Measurements from ENCODE around the gene EXOC3. TPM values are rescaled to one million over a fixed set of nuclear protein-coding genes. Genes with fewer than 3 reads are reported as not detected.
"Not testable (repeated sequence)": the region's sequence is repeated elsewhere in the genome, so short reads cannot be mapped to it uniquely, and the experiment has no call there.

The EXOC3 gene
- polyA plus RNA-seq, 3 donors: 33.2 to 59.7 (median 53.8) TPM

DNA sequence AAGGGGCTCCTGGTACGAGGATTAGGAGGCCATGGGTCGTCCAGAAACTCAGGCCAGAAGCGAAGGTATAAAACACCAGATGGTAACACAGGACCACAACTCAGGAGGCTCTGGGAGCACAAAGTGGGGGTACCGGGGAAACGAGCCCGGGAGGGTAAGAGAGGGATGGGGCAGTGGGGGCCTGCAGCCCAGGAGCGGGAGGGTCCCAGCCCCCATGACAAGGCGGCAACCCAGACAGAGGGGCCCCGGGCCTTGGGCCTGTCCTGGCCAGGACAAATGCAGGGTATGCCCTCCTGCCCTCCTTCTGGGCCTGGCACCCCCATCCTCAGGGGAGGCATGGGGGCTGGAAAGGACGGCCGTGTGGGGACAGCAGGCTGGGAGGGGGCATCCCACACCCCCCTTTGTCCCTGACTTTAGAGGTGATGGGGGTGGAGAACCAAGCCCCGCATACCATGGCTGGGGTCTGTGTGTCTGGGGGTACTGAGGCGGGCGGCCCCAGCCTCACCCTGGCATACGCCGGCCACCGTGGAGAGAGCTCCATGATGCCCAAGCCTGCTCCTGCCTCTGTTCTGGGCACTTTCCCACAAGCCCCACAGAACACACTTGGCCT, 47.0 kb upstream of the EXOC3 start:
- H3K36me3 Mint-ChIP-seq: no peaks in the 10 kb centered on the region
- Histone ChIP-seq H3K79me2 (ENCODE audit: insufficient read depth, low read length) (no peaks in the 10 kb centered on the region), H3K27me3 (ENCODE audit: control insufficient read depth in 2 of 2, insufficient read depth in 2 of 2, low read length in 2 of 2) (peaks cover 0 to 12% of the 10 kb centered on the region in 2 donors), H3K9me3 (replicated peaks in 1 of 2; ENCODE audit: control insufficient read depth in 1 of 2, insufficient read depth in 1 of 2, low read length in 2 of 2) (no peaks in the 10 kb centered on the region), H3K36me3 (replicated peaks in 1 of 2; ENCODE audit: control insufficient read depth in 1 of 2, insufficient read depth in 2 of 2, low read length in 2 of 2) (no peaks in the 10 kb centered on the region), H3K4me3 (replicated peaks in 1 of 3; ENCODE audit: low read depth in 2 of 3, low read length in 3 of 3) (no peak overlapping the region), H4K20me1 (ENCODE audit: insufficient read depth, low read length) (no peaks in the 10 kb centered on the region), H2AFZ (ENCODE audit: insufficient read depth, low read depth, low read length, poor library complexity, severe bottlenecking) (no peak overlapping the region), H3K4me1 (ENCODE audit: control insufficient read depth in 1 of 2, insufficient read depth in 2 of 2, low read length in 2 of 2) (peaks cover 8 to 29% of the 10 kb centered on the region in 2 donors), H3K27ac (ENCODE audit: low read depth in 1 of 2, low read length in 2 of 2) (no peak overlapping the region), H3K4me2 (replicated peaks; ENCODE audit: extremely low read depth, low read length, poor library complexity, severe bottlenecking) (no peak overlapping the region), H3K9ac (ENCODE audit: insufficient read depth, low read length, poor library complexity, severe bottlenecking) (no peak overlapping the region)
- H3K4me3 Mint-ChIP-seq: no peak overlapping the region
- DNase-seq: peak in 1 of 3 donors; percentile 6
- TF ChIP-seq, protein P1, sequence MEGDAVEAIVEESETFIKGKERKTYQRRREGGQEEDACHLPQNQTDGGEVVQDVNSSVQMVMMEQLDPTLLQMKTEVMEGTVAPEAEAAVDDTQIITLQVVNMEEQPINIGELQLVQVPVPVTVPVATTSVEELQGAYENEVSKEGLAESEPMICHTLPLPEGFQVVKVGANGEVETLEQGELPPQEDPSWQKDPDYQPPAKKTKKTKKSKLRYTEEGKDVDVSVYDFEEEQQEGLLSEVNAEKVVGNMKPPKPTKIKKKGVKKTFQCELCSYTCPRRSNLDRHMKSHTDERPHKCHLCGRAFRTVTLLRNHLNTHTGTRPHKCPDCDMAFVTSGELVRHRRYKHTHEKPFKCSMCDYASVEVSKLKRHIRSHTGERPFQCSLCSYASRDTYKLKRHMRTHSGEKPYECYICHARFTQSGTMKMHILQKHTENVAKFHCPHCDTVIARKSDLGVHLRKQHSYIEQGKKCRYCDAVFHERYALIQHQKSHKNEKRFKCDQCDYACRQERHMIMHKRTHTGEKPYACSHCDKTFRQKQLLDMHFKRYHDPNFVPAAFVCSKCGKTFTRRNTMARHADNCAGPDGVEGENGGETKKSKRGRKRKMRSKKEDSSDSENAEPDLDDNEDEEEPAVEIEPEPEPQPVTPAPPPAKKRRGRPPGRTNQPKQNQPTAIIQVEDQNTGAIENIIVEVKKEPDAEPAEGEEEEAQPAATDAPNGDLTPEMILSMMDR (IDR thresholded peaks at IDR 0.05): no peak
- intact Hi-C loops (cut with micrococcal nuclease): no loop called here
- whole genome bisulfite sequencing (ENCODE audit: insufficient coverage): 88% methylated on average over 7 of the region's 17 CpGs
- no peaks in the 10 kb centered on the region for H3K9me3 Mint-ChIP-seq
- H3K27me3 Mint-ChIP-seq (ENCODE audit: low read depth in 3 of 3): peaks cover 5 to 14% (median 12%) of the 10 kb centered on the region in 3 donors
- H3K4me1 Mint-ChIP-seq: peaks cover 20% of the 10 kb centered on the region
- peak overlapping the region in 1 of 7 donors; percentile 51 for H3K27ac Mint-ChIP-seq

DNA sequence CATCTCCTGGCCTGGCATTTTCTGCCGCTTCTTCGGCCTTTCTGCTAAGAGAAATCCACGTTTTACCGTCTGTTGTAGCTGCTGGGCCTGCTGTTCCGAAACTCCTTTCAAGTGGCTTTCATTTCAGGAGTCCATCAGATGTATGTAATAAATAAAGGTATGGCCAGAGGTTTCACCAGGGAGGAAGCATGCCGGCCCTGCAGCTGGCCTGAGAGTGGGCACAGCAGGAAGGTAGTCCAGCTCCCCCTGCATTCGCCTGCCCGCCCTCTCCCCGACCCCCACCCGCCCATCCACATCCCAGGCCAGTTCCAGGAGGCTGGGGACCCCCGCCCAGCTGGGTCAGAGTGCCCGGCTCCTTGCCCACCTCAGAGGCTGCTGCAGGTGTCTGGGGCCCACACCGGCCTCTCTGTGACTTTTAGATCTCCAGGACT, 46.4 kb upstream of the EXOC3 start:
- intact Hi-C loops (cut with micrococcal nuclease): no loop called here
- no peaks in the 10 kb centered on the region for H4K20me1 ChIP-seq (ENCODE audit: insufficient read depth, low read length)
- Mint-ChIP-seq H3K9me3 (no peaks in the 10 kb centered on the region), H3K27me3 (ENCODE audit: low read depth in 3 of 3) (peaks cover 5 to 14% (median 12%) of the 10 kb centered on the region in 3 donors), H3K4me3 (no peak overlapping the region), H3K4me1 (peaks cover 20% of the 10 kb centered on the region), H3K27ac (peak overlapping the region in 2 of 7 donors; percentile 46 to 51), H3K36me3 (no peaks in the 10 kb centered on the region)
- no peak overlapping the region for H3K27ac ChIP-seq (ENCODE audit: low read depth in 1 of 2, low read length in 2 of 2)
- peaks cover 8 to 29% of the 10 kb centered on the region in 2 donors for H3K4me1 ChIP-seq (ENCODE audit: control insufficient read depth in 1 of 2, insufficient read depth in 2 of 2, low read length in 2 of 2)
- peaks cover 0 to 12% of the 10 kb centered on the region in 2 donors for H3K27me3 ChIP-seq (ENCODE audit: control insufficient read depth in 2 of 2, insufficient read depth in 2 of 2, low read length in 2 of 2)
- H3K9ac ChIP-seq (ENCODE audit: insufficient read depth, low read length, poor library complexity, severe bottlenecking): no peak overlapping the region
- no peak overlapping the region for H3K4me2 ChIP-seq (replicated peaks; ENCODE audit: extremely low read depth, low read length, poor library complexity, severe bottlenecking)
- H2AFZ ChIP-seq (ENCODE audit: insufficient read depth, low read depth, low read length, poor library complexity, severe bottlenecking): no peak overlapping the region
- no peaks in the 10 kb centered on the region for H3K36me3 ChIP-seq (replicated peaks in 1 of 2; ENCODE audit: control insufficient read depth in 1 of 2, insufficient read depth in 2 of 2, low read length in 2 of 2)
- WGBS (ENCODE audit: insufficient coverage): 98% methylated on average over 7 of the region's 13 CpGs
- H3K4me3 ChIP-seq (replicated peaks in 1 of 3; ENCODE audit: low read depth in 2 of 3, low read length in 3 of 3): no peak overlapping the region
- no peak for DNase-seq
- TF ChIP-seq, protein P1 (IDR thresholded peaks at IDR 0.05): no peak
- H3K9me3 ChIP-seq (replicated peaks in 1 of 2; ENCODE audit: control insufficient read depth in 1 of 2, insufficient read depth in 1 of 2, low read length in 2 of 2): no peaks in the 10 kb centered on the region
- H3K79me2 ChIP-seq (ENCODE audit: insufficient read depth, low read length): no peaks in the 10 kb centered on the region

DNA sequence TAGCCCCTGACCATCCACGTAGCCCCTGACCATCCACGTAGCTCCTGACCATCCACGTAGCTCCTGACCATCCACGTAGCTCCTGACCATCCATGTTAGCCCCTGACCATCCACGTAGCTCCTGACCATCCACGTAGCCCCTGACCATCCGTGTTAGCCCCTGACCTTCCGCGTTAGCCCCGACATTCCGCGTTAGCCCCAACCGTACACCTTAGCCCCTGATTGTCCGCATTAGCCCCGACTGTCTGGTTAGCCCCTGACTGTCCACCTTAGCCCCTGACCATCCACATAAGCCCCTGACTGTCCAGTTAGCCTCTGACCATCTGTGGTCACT, 44.9 kb upstream of the EXOC3 start:
- H2AFZ ChIP-seq (ENCODE audit: insufficient read depth, low read depth, low read length, poor library complexity, severe bottlenecking); H3K79me2 ChIP-seq (ENCODE audit: insufficient read depth, low read length); H3K9me3 ChIP-seq (replicated peaks in 1 of 2; ENCODE audit: control insufficient read depth in 1 of 2, insufficient read depth in 1 of 2, low read length in 2 of 2); H3K9ac ChIP-seq (ENCODE audit: insufficient read depth, low read length, poor library complexity, severe bottlenecking); H3K36me3 Mint-ChIP-seq; H3K4me2 ChIP-seq (replicated peaks; ENCODE audit: extremely low read depth, low read length, poor library complexity, severe bottlenecking); H3K4me3 Mint-ChIP-seq; H4K20me1 ChIP-seq (ENCODE audit: insufficient read depth, low read length); H3K4me3 ChIP-seq (replicated peaks in 1 of 3; ENCODE audit: low read depth in 2 of 3, low read length in 3 of 3); H3K27ac ChIP-seq (ENCODE audit: low read depth in 1 of 2, low read length in 2 of 2); H3K36me3 ChIP-seq (replicated peaks in 1 of 2; ENCODE audit: control insufficient read depth in 1 of 2, insufficient read depth in 2 of 2, low read length in 2 of 2); DNase-seq; H3K9me3 Mint-ChIP-seq; intact Hi-C loops (cut with micrococcal nuclease): not testable (repeated sequence)
- H3K27ac Mint-ChIP-seq: peak overlapping the region in 4 of 7 donors; percentile 41 to 91 (median 75)
- peaks cover 9 to 16% (median 15%) of the 10 kb centered on the region in 3 donors for H3K27me3 Mint-ChIP-seq (ENCODE audit: low read depth in 3 of 3)
- Histone ChIP-seq H3K27me3 (ENCODE audit: control insufficient read depth in 2 of 2, insufficient read depth in 2 of 2, low read length in 2 of 2) (peaks cover 0 to 12% of the 10 kb centered on the region in 2 donors), H3K4me1 (ENCODE audit: control insufficient read depth in 1 of 2, insufficient read depth in 2 of 2, low read length in 2 of 2) (peaks cover 16 to 29% of the 10 kb centered on the region in 2 donors)
- H3K4me1 Mint-ChIP-seq: peaks cover 19% of the 10 kb centered on the region
- 95% methylated on average over 15 of the region's 15 CpGs for WGBS (ENCODE audit: insufficient coverage)
